VCaP (cell line): ENCODE data around the gene CACNA2D2.

ENCODE experiments used
- H3K27ac ChIP-seq: fragments of 450-650 bp; 2 replicates; pipeline ENCODE4 v1.5.1; 2017
- CTCF ChIP-seq: fragments of 450-650 bp; conservative IDR thresholded peaks from 2 replicates; pipeline ENCODE4 v1.5.1; 2017; ENCODE audit warnings: mild to moderate bottlenecking, moderate library complexity

CACNA2D2 gene

DNA sequence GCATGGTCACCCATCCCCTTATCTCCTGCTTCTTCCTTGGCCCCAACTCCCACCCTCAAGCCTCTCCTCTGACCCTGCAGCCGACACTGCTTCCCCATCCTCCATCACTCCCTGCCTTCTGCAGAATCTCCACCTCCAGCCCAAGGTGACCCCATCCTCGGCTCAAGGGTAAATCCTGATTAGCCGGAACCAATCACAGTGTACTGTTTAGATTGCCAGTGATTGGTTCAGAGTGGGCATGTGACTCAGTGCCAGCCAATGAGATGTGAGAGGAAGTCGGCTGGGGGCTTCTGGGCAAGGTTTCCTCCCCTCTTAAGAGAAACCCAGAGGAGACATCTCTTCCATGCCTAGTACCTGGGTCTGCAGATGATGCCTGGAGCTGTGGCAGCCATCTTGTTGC, 10.3 kb downstream of the CACNA2D2 start:
- no peak overlapping the region for H3K27ac ChIP-seq
- TF ChIP-seq CTCF, result no peak

- TF ChIP-seq CTCF, result no peak
- H3K27ac ChIP-seq, result no peak overlapping the region
These were observed 12.4 kb downstream of the CACNA2D2 start for GRCh38 chr3:50491023-50491422.

DNA sequence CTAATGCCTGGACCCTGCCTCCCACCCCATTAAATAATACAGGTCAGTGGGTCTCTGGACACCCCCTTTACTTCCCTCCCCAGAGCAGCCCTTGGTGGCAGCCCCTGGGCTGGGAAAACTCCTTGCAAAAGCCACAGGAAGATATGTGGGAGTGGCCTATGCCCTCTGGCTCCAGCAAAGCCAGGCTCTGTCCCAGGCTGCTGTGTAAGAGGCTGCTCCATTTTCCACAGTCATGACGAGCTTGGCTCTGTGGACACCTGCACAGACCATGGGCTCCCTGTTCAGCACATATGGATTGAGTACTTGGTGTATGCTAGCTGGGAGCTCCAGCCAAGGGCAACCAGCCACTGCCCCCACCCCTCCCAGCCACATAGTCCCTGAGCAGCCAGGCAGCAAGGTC, 13.0 kb downstream of the CACNA2D2 start:
- no peak for TF ChIP-seq CTCF
- no peak overlapping the region for H3K27ac ChIP-seq

DNA sequence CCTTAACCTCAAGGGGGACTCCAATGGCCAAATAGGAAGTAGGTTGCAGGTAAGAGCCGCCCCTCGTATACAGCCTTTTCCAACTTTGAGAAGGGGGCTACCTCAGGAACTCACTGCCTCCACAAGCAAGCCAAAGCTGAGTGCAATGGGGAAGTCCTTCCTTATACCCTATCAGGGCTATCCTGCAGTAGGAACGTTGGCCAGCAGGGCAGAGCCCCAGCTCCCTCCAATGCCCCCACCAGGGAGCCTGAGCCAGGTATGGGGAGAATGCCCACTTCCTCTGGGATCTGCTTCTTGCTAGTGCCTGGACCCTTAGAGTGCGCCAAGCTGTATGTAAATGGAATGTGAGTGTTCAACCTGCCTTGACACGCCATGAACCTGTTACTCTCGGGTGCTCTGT, 16.3 kb downstream of the CACNA2D2 start:
- H3K27ac ChIP-seq, result no peak overlapping the region
- no peak for TF ChIP-seq CTCF

DNA sequence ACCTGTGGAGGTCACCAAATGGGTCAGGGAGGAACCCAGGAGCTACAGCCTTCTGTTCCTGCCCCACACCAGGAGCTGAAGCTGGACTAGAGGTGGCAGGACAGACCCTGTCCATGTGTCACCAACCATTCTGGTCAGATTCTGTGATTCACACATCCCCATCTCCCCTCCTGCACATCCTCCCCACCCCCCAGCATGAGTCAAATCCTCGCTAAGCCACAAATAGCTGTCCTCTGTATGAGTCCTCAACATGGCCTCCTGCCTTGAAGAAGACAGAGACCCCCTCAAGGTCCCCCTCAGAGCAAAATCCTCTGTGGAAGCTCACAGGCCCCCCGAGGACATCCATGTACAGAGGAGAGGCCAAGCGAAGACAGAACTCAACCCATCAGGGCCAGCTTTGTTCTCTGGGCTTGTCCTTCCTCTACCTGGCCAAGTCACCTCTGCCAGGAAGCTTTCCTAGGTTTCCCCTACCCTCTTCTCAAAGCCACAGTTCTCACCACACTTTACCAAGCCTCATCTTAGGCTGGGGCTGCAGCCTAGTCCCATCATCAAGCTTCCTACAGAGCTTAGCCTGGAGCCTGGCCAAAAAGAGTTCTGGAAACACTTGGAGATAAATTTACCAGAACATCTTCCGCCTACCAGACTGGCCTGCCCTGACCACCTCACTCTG, 17.1 kb downstream of the CACNA2D2 start:
- H3K27ac ChIP-seq, result no peak overlapping the region
- no peak for TF ChIP-seq CTCF

DNA sequence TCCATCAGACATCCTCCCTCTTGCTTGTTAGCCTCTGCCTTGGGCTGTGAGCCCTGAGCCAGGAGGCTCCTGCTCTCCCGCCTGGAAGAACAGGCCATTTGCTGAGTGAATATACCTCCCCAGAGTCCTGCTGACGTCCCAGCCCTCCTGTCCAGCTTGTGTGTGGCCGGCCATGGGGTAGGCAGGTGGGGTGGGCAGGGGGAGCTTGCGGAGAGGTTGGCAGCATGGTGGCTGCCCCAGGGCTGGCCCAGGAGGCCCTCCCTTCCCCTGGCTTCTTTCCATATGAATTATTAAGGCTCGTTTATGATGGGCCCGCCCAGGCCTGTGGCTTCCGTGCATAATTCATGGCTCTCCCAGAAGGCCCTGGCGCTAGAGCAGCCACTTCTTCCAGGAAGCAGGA, 18.7 kb downstream of the CACNA2D2 start:
- H3K27ac ChIP-seq, result no peak overlapping the region
- no peak for TF ChIP-seq CTCF

DNA sequence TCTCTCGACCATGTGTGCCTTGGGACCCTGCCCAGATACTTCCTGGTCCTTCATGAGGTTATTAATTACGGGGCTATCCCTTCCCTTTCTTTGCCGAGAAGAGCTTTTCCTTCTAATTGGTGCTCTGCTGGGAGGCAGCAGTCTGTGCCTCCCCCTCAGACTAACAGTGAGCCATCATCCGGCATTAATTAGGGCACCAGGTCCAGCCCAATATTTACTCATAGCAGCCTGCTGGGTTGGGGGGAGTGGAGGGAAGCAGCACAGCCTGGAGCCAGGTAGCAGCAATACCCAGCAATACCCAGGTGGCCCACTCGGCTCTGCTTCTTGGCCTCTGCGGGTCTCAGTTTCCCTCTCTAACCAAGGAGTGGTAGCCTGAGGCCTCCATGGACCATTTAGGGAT, 20.1 kb downstream of the CACNA2D2 start:
- H3K27ac ChIP-seq, result no peak overlapping the region
- no peak for TF ChIP-seq CTCF
